Measurements from ENCODE around the gene MAP3K21. TPM values are rescaled to one million over a fixed set of nuclear protein-coding genes. Genes with fewer than 3 reads are reported as not detected.

Gene MAP3K21
- total RNA-seq, 2 donors from 2014 or later: 0.14 to 2.8 TPM

DNA sequence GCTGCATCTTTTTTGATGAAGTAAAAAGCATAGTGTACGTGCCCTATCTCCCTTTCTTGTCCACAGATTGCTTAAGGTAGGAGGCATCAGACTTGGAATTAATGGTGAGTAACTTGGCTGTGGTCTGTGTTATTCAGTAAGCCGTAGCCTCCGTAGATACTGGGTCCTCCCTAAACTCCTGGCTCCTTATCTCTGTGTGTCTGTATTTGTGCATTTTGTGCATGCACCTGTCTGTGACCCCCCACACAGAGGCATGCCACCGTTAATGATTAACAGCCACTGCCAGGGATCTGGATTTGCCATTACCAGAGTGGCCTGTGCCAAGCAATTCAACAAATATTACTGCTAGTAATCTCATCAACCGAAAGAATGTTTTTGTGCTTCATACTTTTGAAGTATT, 31.9 kb downstream of the MAP3K21 start:
- no peaks in the 10 kb centered on the region for H3K9me3 ChIP-seq
- no peaks in the 10 kb centered on the region for H3K27me3 ChIP-seq (replicated peaks; ENCODE audit: insufficient read depth)
- ATAC-seq (ENCODE audit: insufficient number of reproducible peaks, low FRiP score, low read depth) (no peak), DNase-seq (ENCODE audit: low spot score) (no peak)
- H3K4me3 ChIP-seq: no peak overlapping the region
- H3K4me1 ChIP-seq (ENCODE audit: control insufficient read depth in 1 of 2, low read depth in 2 of 2): no peaks in the 10 kb centered on the region
- H3K36me3 ChIP-seq: no peaks in the 10 kb centered on the region
- no peak overlapping the region for H3K27ac ChIP-seq
- TF ChIP-seq, protein P1, sequence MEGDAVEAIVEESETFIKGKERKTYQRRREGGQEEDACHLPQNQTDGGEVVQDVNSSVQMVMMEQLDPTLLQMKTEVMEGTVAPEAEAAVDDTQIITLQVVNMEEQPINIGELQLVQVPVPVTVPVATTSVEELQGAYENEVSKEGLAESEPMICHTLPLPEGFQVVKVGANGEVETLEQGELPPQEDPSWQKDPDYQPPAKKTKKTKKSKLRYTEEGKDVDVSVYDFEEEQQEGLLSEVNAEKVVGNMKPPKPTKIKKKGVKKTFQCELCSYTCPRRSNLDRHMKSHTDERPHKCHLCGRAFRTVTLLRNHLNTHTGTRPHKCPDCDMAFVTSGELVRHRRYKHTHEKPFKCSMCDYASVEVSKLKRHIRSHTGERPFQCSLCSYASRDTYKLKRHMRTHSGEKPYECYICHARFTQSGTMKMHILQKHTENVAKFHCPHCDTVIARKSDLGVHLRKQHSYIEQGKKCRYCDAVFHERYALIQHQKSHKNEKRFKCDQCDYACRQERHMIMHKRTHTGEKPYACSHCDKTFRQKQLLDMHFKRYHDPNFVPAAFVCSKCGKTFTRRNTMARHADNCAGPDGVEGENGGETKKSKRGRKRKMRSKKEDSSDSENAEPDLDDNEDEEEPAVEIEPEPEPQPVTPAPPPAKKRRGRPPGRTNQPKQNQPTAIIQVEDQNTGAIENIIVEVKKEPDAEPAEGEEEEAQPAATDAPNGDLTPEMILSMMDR (IDR thresholded peaks at IDR 0.05): no peak

DNA sequence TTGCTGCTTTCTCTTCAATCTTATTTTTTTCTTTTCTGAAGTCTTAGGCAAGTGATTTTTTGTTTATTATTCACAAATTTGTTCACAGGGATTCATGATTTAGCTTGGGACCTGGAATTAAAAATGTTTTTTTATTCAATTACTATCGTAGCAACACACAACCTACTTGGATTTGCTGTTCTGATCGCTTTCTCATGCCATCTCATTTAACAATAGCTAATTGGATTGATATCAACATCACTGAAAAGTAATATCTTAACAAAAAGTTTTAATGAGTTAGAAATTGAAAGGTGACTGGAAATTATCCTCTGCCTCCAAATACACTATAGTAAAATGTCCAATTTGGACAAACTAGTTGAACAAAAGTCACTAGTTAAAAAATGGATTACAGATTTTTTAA, 32.4 kb downstream of the MAP3K21 start:
- H3K9me3 ChIP-seq: no peaks in the 10 kb centered on the region
- H3K4me1 ChIP-seq (ENCODE audit: control insufficient read depth in 1 of 2, low read depth in 2 of 2): no peaks in the 10 kb centered on the region
- H3K27ac ChIP-seq: no peak overlapping the region
- no peaks in the 10 kb centered on the region for H3K36me3 ChIP-seq
- no peak for ATAC-seq (ENCODE audit: insufficient number of reproducible peaks, low FRiP score, low read depth)
- H3K27me3 ChIP-seq (replicated peaks; ENCODE audit: insufficient read depth): no peaks in the 10 kb centered on the region
- no peak overlapping the region for H3K4me3 ChIP-seq
- TF ChIP-seq, protein P1 (IDR thresholded peaks at IDR 0.05): no peak
- DNase-seq (ENCODE audit: low spot score): no peak

DNA sequence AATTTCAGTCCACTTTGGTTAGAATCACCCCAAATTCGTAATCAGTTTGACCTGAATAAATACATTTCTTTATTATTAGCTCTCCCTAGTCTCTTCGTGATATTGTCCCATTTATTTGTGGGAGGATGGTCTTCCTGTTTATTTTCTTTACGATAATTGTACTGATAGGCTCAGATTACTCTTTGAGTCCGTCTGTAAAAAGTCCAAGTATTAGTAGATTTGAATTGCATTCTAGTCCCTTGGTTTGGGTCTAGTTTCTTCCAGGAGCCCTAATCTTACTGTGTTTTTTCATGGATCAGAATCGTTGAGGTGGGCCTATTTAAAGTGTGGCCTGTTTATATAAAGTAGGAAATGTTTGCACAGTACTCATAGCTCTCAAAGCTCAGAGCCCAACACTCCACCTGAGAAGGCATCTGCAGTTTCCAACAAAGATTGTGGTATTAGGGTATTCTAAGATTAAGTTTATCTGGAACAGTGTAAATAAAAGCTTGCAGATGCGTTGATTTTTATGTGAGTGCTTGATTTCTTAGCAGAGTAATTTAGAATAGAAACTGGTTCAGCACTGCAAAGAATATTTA, 33.1 kb downstream of the MAP3K21 start:
- H3K4me1 ChIP-seq (ENCODE audit: control insufficient read depth in 1 of 2, low read depth in 2 of 2): no peaks in the 10 kb centered on the region
- H3K9me3 ChIP-seq: no peaks in the 10 kb centered on the region
- TF ChIP-seq, protein P1 (IDR thresholded peaks at IDR 0.05): no peak
- no peaks in the 10 kb centered on the region for H3K36me3 ChIP-seq
- H3K27ac ChIP-seq: no peak overlapping the region
- DNase-seq (ENCODE audit: low spot score): no peak
- no peak for ATAC-seq (ENCODE audit: insufficient number of reproducible peaks, low FRiP score, low read depth)
- H3K27me3 ChIP-seq (replicated peaks; ENCODE audit: insufficient read depth): no peaks in the 10 kb centered on the region
- no peak overlapping the region for H3K4me3 ChIP-seq

DNA sequence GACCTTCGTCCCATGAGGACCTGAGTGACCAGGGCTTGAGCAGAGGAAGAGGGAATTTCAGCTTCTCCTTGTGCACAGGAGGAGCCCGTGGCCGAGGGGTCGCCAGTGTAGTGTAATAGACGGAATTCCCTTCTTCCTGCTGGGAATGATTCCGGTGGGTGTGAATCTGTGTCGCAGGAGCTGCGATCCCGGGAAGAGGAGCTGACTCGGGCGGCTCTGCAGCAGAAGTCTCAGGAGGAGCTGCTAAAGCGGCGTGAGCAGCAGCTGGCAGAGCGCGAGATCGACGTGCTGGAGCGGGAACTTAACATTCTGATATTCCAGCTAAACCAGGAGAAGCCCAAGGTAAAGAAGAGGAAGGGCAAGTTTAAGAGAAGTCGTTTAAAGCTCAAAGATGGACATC, 34.4 kb downstream of the MAP3K21 start:
- H3K27ac ChIP-seq: no peak overlapping the region
- no peaks in the 10 kb centered on the region for H3K4me1 ChIP-seq (ENCODE audit: control insufficient read depth in 1 of 2, low read depth in 2 of 2)
- H3K27me3 ChIP-seq (replicated peaks; ENCODE audit: insufficient read depth): no peaks in the 10 kb centered on the region
- H3K4me3 ChIP-seq: no peak overlapping the region
- H3K36me3 ChIP-seq: no peaks in the 10 kb centered on the region
- TF ChIP-seq, protein P1 (IDR thresholded peaks at IDR 0.05): no peak
- ATAC-seq (ENCODE audit: insufficient number of reproducible peaks, low FRiP score, low read depth) (no peak), DNase-seq (ENCODE audit: low spot score) (no peak)
- H3K9me3 ChIP-seq: no peaks in the 10 kb centered on the region

DNA sequence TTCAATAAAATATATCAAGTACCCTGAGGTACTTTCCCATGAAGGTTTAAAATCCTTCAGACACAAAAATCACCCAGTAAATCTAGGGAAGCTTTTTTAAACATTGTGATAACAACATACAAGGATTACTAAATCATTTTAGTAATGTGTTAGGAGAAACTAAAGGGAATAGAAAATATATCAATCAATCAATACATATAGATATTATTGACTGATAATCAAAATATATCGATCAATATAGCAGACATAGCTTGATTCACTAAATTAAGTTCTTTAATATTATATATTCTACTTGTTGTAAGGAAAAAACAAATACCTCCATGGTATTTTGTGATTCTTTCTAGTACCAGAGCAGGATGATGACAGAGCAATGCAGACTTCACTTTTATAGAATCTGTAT, 35.2 kb downstream of the MAP3K21 start:
- DNase-seq (ENCODE audit: low spot score): no peak
- H3K4me3 ChIP-seq: no peak overlapping the region
- ATAC-seq (ENCODE audit: insufficient number of reproducible peaks, low FRiP score, low read depth): no peak
- no peaks in the 10 kb centered on the region for H3K4me1 ChIP-seq (ENCODE audit: control insufficient read depth in 1 of 2, low read depth in 2 of 2)
- H3K36me3 ChIP-seq: no peaks in the 10 kb centered on the region
- H3K27me3 ChIP-seq (replicated peaks; ENCODE audit: insufficient read depth): no peaks in the 10 kb centered on the region
- TF ChIP-seq, protein P1 (IDR thresholded peaks at IDR 0.05): no peak
- no peak overlapping the region for H3K27ac ChIP-seq
- no peaks in the 10 kb centered on the region for H3K9me3 ChIP-seq

All from thoracic aorta (tissue), 2 donors.